GM21381 (cell line): ENCODE measurements around the gene SLC9A6.
"Not testable (repeated sequence)": the region's sequence is repeated elsewhere in the genome, so short reads cannot be mapped to it uniquely, and the experiment has no call there.

Experiments
- ATAC-seq: cut with Tn5 transposase; IDR thresholded peaks from one replicate; pipeline ENCODE4 v1.9.1; 2021; ENCODE audit warnings: mild to moderate bottlenecking, moderate library complexity; ENCODE audit not compliant: unreplicated experiment

SLC9A6 gene

GRCh38 chrX:136028383-136028984, 43.2 kb downstream of the SLC9A6 start:
- no peak for ATAC-seq

GRCh38 chrX:136029766-136030165, 44.5 kb downstream of the SLC9A6 start:
- ATAC-seq = no peak

- no peak for ATAC-seq
These were observed 45.3 kb downstream of the SLC9A6 start for GRCh38 chrX:136030303-136031191.

GRCh38 chrX:136031626-136032025, 46.4 kb downstream of the SLC9A6 start:
- ATAC-seq = no peak

- no peak for ATAC-seq
These were observed 47.1 kb downstream of the SLC9A6 start for GRCh38 chrX:136032370-136032769.

GRCh38 chrX:136034668-136035067, 49.4 kb downstream of the SLC9A6 start:
- ATAC-seq = no peak

- ATAC-seq = no peak
These were observed 50.4 kb downstream of the SLC9A6 start for GRCh38 chrX:136035663-136036062.

- no peak for ATAC-seq
These were observed 54.2 kb downstream of the SLC9A6 start for GRCh38 chrX:136039485-136039884.

- ATAC-seq = no peak
These were observed 54.7 kb downstream of the SLC9A6 start for GRCh38 chrX:136039968-136040367.

GRCh38 chrX:136041254-136041812, 56.1 kb downstream of the SLC9A6 start:
- no peak for ATAC-seq

- ATAC-seq = no peak
These were observed 59.8 kb downstream of the SLC9A6 start for GRCh38 chrX:136045008-136045407.

GRCh38 chrX:136046295-136047015, 61.2 kb downstream of the SLC9A6 start:
- ATAC-seq = no peak

GRCh38 chrX:136047016-136047642, 61.9 kb downstream of the SLC9A6 start:
- no peak for ATAC-seq

GRCh38 chrX:136047969-136048368, 62.7 kb downstream of the SLC9A6 start:
- no peak for ATAC-seq

GRCh38 chrX:136048446-136048845, 63.2 kb downstream of the SLC9A6 start:
- no peak for ATAC-seq

GRCh38 chrX:136049608-136050007, 64.4 kb downstream of the SLC9A6 start:
- no peak for ATAC-seq

- ATAC-seq = not testable (repeated sequence)
These were observed 65.6 kb downstream of the SLC9A6 start for GRCh38 chrX:136050875-136051274.

- ATAC-seq = no peak
These were observed 66.4 kb downstream of the SLC9A6 start for GRCh38 chrX:136051611-136052010.

GRCh38 chrX:136055651-136056221, 70.5 kb downstream of the SLC9A6 start:
- ATAC-seq = no peak

- ATAC-seq = no peak
These were observed 72.3 kb downstream of the SLC9A6 start for GRCh38 chrX:136057567-136057966.

GRCh38 chrX:136059350-136059749, 74.1 kb downstream of the SLC9A6 start:
- ATAC-seq = no peak
